ENCODE measurements around the gene WDR6.

Gene WDR6

GRCh38 chr3:49016414-49017228 is 9.4 kb downstream of the WDR6 start:
- DNase-seq (ENCODE audit: low read depth), result no peak

GRCh38 chr3:49017229-49017970 is 10.2 kb downstream of the WDR6 start:
- DNase-seq (ENCODE audit: low read depth), result no peak

- peak; percentile 39 for DNase-seq (ENCODE audit: low read depth)
These were observed 10.9 kb downstream of the WDR6 start, which contains the start of gene DALRD3 for GRCh38 chr3:49017971-49018706. Gene DALRD3 (minus strand): TSS chr3:49018580. CDS start chr3:49018564, 16 bp downstream.

- no peak for DNase-seq (ENCODE audit: low read depth)
These were observed 11.5 kb downstream of the WDR6 start for GRCh38 chr3:49018707-49019006.

- no peak for DNase-seq (ENCODE audit: low read depth)
These were observed 12.7 kb downstream of the WDR6 start for GRCh38 chr3:49019941-49020329.

- DNase-seq (ENCODE audit: low read depth), result no peak
These were observed 13.4 kb downstream of the WDR6 start for GRCh38 chr3:49020330-49021212.

GRCh38 chr3:49021213-49021812 is 14.1 kb downstream of the WDR6 start:
- DNase-seq (ENCODE audit: low read depth), result peak; percentile 99

- peak; percentile 79 for DNase-seq (ENCODE audit: low read depth)
These were observed 14.9 kb downstream of the WDR6 start, which contains the start of gene NDUFAF3 for GRCh38 chr3:49021813-49022687. Gene NDUFAF3 (plus strand): TSS chr3:49022121. CDS start chr3:49022145, 24 bp downstream.

GRCh38 chr3:49022688-49023171 is 15.5 kb downstream of the WDR6 start:
- DNase-seq (ENCODE audit: low read depth), result no peak

- no peak for DNase-seq (ENCODE audit: low read depth)
These were observed 16.6 kb downstream of the WDR6 start for GRCh38 chr3:49023775-49024174.

- no peak for DNase-seq (ENCODE audit: low read depth)
These were observed 17.3 kb downstream of the WDR6 start for GRCh38 chr3:49024449-49024848.

- DNase-seq (ENCODE audit: low read depth), result no peak
These were observed 18.0 kb downstream of the WDR6 start for GRCh38 chr3:49025005-49025792.

- DNase-seq (ENCODE audit: low read depth), result no peak
These were observed 18.8 kb downstream of the WDR6 start for GRCh38 chr3:49025793-49026520.

GRCh38 chr3:49026536-49026935 is 19.3 kb downstream of the WDR6 start:
- no peak for DNase-seq (ENCODE audit: low read depth)

GRCh38 chr3:49027634-49028033 is 20.4 kb downstream of the WDR6 start:
- DNase-seq (ENCODE audit: low read depth), result no peak

GRCh38 chr3:49028298-49028672 is 21.1 kb downstream of the WDR6 start:
- no peak for DNase-seq (ENCODE audit: low read depth)

GRCh38 chr3:49028673-49029562 is 21.7 kb downstream of the WDR6 start, which contains the start of gene IMPDH2:
Gene IMPDH2 (minus strand): TSS chr3:49029398. CDS start chr3:49029350, 48 bp downstream.
- peak; percentile 90 for DNase-seq (ENCODE audit: low read depth)

- no peak for DNase-seq (ENCODE audit: low read depth)
These were observed 22.3 kb downstream of the WDR6 start for GRCh38 chr3:49029563-49029884.
